ENCODE results near the gene EFCAB10. TPM values are rescaled to one million over a fixed set of nuclear protein-coding genes. Genes with fewer than 3 reads are reported as not detected.

Gene EFCAB10
- polyA plus RNA-seq, 1 of the 3 experiments (the other 2 are of a cell fraction), result 0.51 TPM

- Histone ChIP-seq H3K79me2 (ENCODE audit: insufficient read depth) (no peaks in the 10 kb centered on the region), H3K9me3 (no peaks in the 10 kb centered on the region), H3K27ac (ENCODE audit: low read depth in 2 of 2, low read length in 1 of 2) (no peak overlapping the region), H3K9me2 (no peaks in the 10 kb centered on the region), H4K20me1 (ENCODE audit: insufficient read depth) (no peaks in the 10 kb centered on the region), H3F3A (replicated peaks; ENCODE audit: insufficient read depth) (no peaks in the 10 kb centered on the region), H3K36me3 (replicated peaks in 1 of 2; ENCODE audit: control insufficient read depth in 1 of 2, insufficient read depth in 2 of 2, low read length in 1 of 2) (peaks cover 3 to 17% of the 10 kb centered on the region in 2 experiments), H3K4me2 (no peak overlapping the region), H2AFZ (ENCODE audit: low read depth) (no peak overlapping the region), H3K4me3 (ENCODE audit: low read depth in 2 of 2, low read length in 1 of 2) (no peak overlapping the region), H3K9ac (no peak overlapping the region), H3K27me3 (ENCODE audit: insufficient read depth) (no peaks in the 10 kb centered on the region), H3K4me1 (ENCODE audit: control insufficient read depth in 1 of 2, insufficient read depth in 2 of 2, low read depth in 1 of 2, low read length in 1 of 2) (peaks cover 0 to 18% of the 10 kb centered on the region in 2 experiments; a peak in 1 of 4 replicates)
- 88% methylated on average over 4 of the region's 5 CpGs for WGBS (ENCODE audit: low lambda C conversion rate)
- no peak for TF ChIP-seq GABPA (IDR thresholded peaks at IDR 0.05; ENCODE audit: low read depth)
- TF ChIP-seq CHD2 (IDR thresholded peaks at IDR 0.05; ENCODE audit: low read length, partially characterized antibody), result no peak
- no peak for DNase-seq
- CTCF ChIA-PET, result interaction anchor here (1.1 to 1.7 kb wide), 3 partner anchors 10 to 29 kb away, joined by 3 to 4 read pairs (median 4); no protein-coding TSS in a partner anchor
- POLR2A ChIA-PET, result no interaction called here
Observed at GRCh38 chr7:105618016-105618296, 36.7 kb upstream of the EFCAB10 start.

DNA sequence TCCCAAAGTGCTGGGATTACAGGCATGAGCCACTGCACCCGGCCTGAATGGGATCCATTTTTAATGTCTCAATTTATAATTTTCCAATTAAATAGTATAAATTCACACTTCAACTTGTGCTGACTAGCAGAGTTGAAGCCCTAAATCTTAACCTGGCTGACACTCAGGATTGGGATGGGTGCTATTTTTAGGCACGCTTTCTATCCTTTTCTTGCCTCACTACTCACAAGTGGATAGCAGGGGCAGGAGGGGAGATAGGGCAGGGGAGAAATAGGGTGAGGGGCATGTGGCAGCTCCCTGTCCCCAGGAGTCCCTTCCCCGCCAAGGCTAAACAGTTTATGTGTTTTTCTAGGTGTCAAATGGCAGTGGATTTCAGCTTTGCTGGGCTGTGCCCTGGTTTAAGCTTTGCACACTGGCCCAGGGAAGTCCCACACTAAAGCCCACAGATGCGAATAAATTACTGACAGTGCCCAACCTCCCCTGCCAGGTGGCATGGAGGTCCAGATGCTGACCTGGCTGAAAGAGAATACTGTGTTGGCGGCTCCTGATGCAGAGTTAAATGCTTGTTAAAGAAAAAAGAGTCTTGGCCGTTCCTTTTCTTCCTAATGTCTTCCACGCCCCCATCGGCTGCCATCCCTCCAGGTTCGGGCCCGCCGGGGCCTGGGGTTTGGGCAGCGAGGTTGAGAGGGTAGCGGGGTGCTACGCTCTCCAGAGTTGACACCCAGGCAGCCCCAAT lies 36.2 kb upstream of the EFCAB10 start:
- Histone ChIP-seq H3K4me3 (ENCODE audit: low read depth in 2 of 2, low read length in 1 of 2) (no peak overlapping the region), H3K9me3 (no peaks in the 10 kb centered on the region), H3K4me2 (no peak overlapping the region), H4K20me1 (ENCODE audit: insufficient read depth) (no peaks in the 10 kb centered on the region), H3K27me3 (ENCODE audit: insufficient read depth) (no peaks in the 10 kb centered on the region), H3F3A (replicated peaks; ENCODE audit: insufficient read depth) (no peaks in the 10 kb centered on the region), H2AFZ (ENCODE audit: low read depth) (no peak overlapping the region), H3K27ac (ENCODE audit: low read depth in 2 of 2, low read length in 1 of 2) (no peak overlapping the region), H3K9ac (no peak overlapping the region), H3K36me3 (replicated peaks in 1 of 2; ENCODE audit: control insufficient read depth in 1 of 2, insufficient read depth in 2 of 2, low read length in 1 of 2) (peaks cover 3 to 14% of the 10 kb centered on the region in 2 experiments), H3K79me2 (ENCODE audit: insufficient read depth) (no peaks in the 10 kb centered on the region), H3K9me2 (no peaks in the 10 kb centered on the region), H3K4me1 (ENCODE audit: control insufficient read depth in 1 of 2, insufficient read depth in 2 of 2, low read depth in 1 of 2, low read length in 1 of 2) (peaks cover 0 to 18% of the 10 kb centered on the region in 2 experiments; a peak in 1 of 4 replicates)
- CTCF ChIA-PET, result interaction anchor here (1.1 to 1.7 kb wide), 3 partner anchors 9 to 28 kb away, joined by 3 to 4 read pairs (median 4); no protein-coding TSS in a partner anchor
- no peak for TF ChIP-seq SMC3 (IDR thresholded peaks at IDR 0.05; ENCODE audit: low read depth, low read length)
- no peak for TF ChIP-seq USF2 (IDR thresholded peaks at IDR 0.05; ENCODE audit: borderline replicate concordance, low read depth, low read length)
- no peak for TF ChIP-seq SIN3A (IDR thresholded peaks at IDR 0.05; ENCODE audit: borderline replicate concordance, low read depth, low read length)
- TF ChIP-seq, protein P1, sequence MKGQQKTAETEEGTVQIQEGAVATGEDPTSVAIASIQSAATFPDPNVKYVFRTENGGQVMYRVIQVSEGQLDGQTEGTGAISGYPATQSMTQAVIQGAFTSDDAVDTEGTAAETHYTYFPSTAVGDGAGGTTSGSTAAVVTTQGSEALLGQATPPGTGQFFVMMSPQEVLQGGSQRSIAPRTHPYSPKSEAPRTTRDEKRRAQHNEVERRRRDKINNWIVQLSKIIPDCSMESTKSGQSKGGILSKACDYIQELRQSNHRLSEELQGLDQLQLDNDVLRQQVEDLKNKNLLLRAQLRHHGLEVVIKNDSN (IDR thresholded peaks at IDR 0.05; ENCODE audit: borderline replicate concordance, low read depth), result no peak
- no peak for TF ChIP-seq CHD2 (IDR thresholded peaks at IDR 0.05; ENCODE audit: low read length, partially characterized antibody)
- no peak for TF ChIP-seq NFIC (IDR thresholded peaks at IDR 0.05; ENCODE audit: borderline replicate concordance)
- TF ChIP-seq TEAD4 (IDR thresholded peaks at IDR 0.05; ENCODE audit: borderline replicate concordance, insufficient read depth), result no peak
- no peak for TF ChIP-seq EZH2phosphoT487 (IDR thresholded peaks at IDR 0.05; ENCODE audit: borderline replicate concordance, low read depth)
- no peak for TF ChIP-seq RXRA (IDR thresholded peaks at IDR 0.05; ENCODE audit: borderline replicate concordance, low read depth)
- TF ChIP-seq FOXJ3 (CRISPR knock-in tag; IDR thresholded peaks at IDR 0.05), result no peak
- no peak for TF ChIP-seq FOSL2 (IDR thresholded peaks at IDR 0.05; ENCODE audit: borderline replicate concordance, low read depth)
- WGBS (ENCODE audit: low lambda C conversion rate), result 93% methylated on average over 14 of the region's 14 CpGs
- POLR2A ChIA-PET, result no interaction called here
- no peak for DNase-seq

Data from SK-N-SH (cell line).